Measurements from ENCODE around the gene GP1BB. TPM values are rescaled to one million over a fixed set of nuclear protein-coding genes. Genes with fewer than 3 reads are reported as not detected.

Gene GP1BB
- total and polyA plus RNA-seq, 10 of the 15 experiments (the other 5 are each of a cell fraction or from before 2014, with no cell fraction given), result 0.05 to 0.28 (median 0.28) TPM; not detected in 7

DNA sequence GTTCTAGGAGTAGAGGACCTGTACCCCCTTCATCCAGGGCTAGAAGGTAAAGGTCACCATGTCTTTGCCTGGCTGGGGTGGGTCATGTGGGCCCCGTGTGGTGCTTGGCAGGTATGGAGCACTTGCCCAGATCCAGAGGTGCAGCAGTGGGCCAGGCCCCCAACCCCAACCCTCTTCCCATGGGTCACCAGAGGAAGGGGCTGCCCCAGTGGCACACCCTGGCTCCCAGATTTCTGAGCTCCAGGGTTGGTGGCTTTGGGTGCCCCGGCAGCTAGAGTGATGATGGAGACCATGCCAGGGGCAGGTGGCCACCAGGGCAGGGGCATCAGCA is 2.4 kb upstream of the GP1BB start (continued):
- TF ChIP-seq CTCF (IDR thresholded peaks at IDR 0.05 in 2 of 3, conservative IDR thresholded peaks at IDR 0.05 in 1 of 3; ENCODE audit: control insufficient read depth in 2 of 3, extremely low read depth in 1 of 3, insufficient read depth in 1 of 3, low read depth in 3 of 3, low read length in 3 of 3), result no peak

GRCh38 chr22:19721330-19722177 is 1.8 kb upstream of the GP1BB start:
- ChIA-PET SMC1A (ENCODE audit: uncharacterized antibody, unreplicated experiment) (no interaction called here), POLR2A (interaction anchor here (0.5 kb wide), 1 partner anchor 288 kb away, joined by 5 read pairs; no protein-coding TSS in a partner anchor), RAD21 (ENCODE audit: unreplicated experiment) (no interaction called here), CTCF (interaction anchor here (1.0 kb wide), 1 partner anchor 40 kb away, joined by 3 read pairs; no protein-coding TSS in a partner anchor)
- FAIRE-seq (no peak), DNase-seq (ENCODE audit: low read depth, low spot score) (no peak), ATAC-seq (no peak)
- Histone ChIP-seq H3K4me3 (no peak overlapping the region), H2AFZ (ENCODE audit: control insufficient read depth, low read depth, low read length) (no peak overlapping the region), H3K9ac (ENCODE audit: control insufficient read depth, insufficient read depth, low read length) (no peak overlapping the region), H3K27ac (ENCODE audit: control insufficient read depth, insufficient read depth) (no peak overlapping the region), H3K79me2 (ENCODE audit: control insufficient read depth, insufficient read depth, low read length) (no peaks in the 10 kb centered on the region), H3K4me2 (ENCODE audit: control insufficient read depth, insufficient read depth) (no peak overlapping the region), H3K9me3 (replicated peaks; ENCODE audit: control insufficient read depth, insufficient read depth, low read length) (no peaks in the 10 kb centered on the region; the same call in 2 of the 3 replicates), H3K27me3 (replicated peaks in 1 of 2; ENCODE audit: control insufficient read depth in 2 of 2, insufficient read depth in 2 of 2, low read length in 1 of 2) (peaks cover 4 to 5% of the 10 kb centered on the region in 2 experiments; a peak in 3 of 4 replicates), H3K36me3 (ENCODE audit: control insufficient read depth in 2 of 2, insufficient read depth in 2 of 2, low read length in 1 of 2) (no peaks in the 10 kb centered on the region), H3K4me1 (ENCODE audit: control insufficient read depth, insufficient read depth, low read length) (peaks cover 6% of the 10 kb centered on the region; the same call in 1 of the 2 replicates), H4K20me1 (ENCODE audit: control insufficient read depth, insufficient read depth) (no peaks in the 10 kb centered on the region)
- BruUV-seq (replicated peaks), result no TSS peak
- WGBS (ENCODE audit: insufficient coverage, insufficient replicate concordance, low lambda C conversion rate, missing lambda C conversion rate), result 79% methylated on average over 40 of the region's 44 CpGs
- in situ Hi-C loops (cut with MboI), result no loop called here
- intact Hi-C loops (cut with micrococcal nuclease; ENCODE audit: unreplicated experiment), result no loop called here
- no peak for TF ChIP-seq NFIC (IDR thresholded peaks at IDR 0.05; ENCODE audit: low read depth, low read length)
- TF ChIP-seq, protein P1, sequence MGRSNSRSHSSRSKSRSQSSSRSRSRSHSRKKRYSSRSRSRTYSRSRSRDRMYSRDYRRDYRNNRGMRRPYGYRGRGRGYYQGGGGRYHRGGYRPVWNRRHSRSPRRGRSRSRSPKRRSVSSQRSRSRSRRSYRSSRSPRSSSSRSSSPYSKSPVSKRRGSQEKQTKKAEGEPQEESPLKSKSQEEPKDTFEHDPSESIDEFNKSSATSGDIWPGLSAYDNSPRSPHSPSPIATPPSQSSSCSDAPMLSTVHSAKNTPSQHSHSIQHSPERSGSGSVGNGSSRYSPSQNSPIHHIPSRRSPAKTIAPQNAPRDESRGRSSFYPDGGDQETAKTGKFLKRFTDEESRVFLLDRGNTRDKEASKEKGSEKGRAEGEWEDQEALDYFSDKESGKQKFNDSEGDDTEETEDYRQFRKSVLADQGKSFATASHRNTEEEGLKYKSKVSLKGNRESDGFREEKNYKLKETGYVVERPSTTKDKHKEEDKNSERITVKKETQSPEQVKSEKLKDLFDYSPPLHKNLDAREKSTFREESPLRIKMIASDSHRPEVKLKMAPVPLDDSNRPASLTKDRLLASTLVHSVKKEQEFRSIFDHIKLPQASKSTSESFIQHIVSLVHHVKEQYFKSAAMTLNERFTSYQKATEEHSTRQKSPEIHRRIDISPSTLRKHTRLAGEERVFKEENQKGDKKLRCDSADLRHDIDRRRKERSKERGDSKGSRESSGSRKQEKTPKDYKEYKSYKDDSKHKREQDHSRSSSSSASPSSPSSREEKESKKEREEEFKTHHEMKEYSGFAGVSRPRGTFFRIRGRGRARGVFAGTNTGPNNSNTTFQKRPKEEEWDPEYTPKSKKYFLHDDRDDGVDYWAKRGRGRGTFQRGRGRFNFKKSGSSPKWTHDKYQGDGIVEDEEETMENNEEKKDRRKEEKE (IDR thresholded peaks at IDR 0.05), result no peak
- TF ChIP-seq ZNF622 (IDR thresholded peaks at IDR 0.05), result no peak
- no peak for TF ChIP-seq LARP7 (IDR thresholded peaks at IDR 0.05)
- TF ChIP-seq, protein P2, sequence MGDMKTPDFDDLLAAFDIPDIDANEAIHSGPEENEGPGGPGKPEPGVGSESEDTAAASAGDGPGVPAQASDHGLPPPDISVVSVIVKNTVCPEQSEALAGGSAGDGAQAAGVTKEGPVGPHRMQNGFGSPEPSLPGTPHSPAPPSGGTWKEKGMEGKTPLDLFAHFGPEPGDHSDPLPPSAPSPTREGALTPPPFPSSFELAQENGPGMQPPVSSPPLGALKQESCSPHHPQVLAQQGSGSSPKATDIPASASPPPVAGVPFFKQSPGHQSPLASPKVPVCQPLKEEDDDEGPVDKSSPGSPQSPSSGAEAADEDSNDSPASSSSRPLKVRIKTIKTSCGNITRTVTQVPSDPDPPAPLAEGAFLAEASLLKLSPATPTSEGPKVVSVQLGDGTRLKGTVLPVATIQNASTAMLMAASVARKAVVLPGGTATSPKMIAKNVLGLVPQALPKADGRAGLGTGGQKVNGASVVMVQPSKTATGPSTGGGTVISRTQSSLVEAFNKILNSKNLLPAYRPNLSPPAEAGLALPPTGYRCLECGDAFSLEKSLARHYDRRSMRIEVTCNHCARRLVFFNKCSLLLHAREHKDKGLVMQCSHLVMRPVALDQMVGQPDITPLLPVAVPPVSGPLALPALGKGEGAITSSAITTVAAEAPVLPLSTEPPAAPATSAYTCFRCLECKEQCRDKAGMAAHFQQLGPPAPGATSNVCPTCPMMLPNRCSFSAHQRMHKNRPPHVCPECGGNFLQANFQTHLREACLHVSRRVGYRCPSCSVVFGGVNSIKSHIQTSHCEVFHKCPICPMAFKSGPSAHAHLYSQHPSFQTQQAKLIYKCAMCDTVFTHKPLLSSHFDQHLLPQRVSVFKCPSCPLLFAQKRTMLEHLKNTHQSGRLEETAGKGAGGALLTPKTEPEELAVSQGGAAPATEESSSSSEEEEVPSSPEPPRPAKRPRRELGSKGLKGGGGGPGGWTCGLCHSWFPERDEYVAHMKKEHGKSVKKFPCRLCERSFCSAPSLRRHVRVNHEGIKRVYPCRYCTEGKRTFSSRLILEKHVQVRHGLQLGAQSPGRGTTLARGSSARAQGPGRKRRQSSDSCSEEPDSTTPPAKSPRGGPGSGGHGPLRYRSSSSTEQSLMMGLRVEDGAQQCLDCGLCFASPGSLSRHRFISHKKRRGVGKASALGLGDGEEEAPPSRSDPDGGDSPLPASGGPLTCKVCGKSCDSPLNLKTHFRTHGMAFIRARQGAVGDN (IDR thresholded peaks at IDR 0.05), result no peak
- TF ChIP-seq REST (IDR thresholded peaks at IDR 0.05; ENCODE audit: low read depth, low read length), result no peak
